Endothelial cell of umbilical vein (primary cell): ENCODE measurements around the gene SERPINA1. TPM values are rescaled to one million over a fixed set of nuclear protein-coding genes. Genes with fewer than 3 reads are reported as not detected.

ENCODE experiments used
- BruUV-seq: library from RNA; stranded (reverse); fragments of 400-500 nt; replicated peaks from 2 replicates; lab custom pipeline; 2021; lab: Mats Ljungman, UMichigan
- CTCF ChIA-PET: fragments of 300-600, 350-600 bp; sonication (Branson Sonifier 250); formaldehyde crosslinking; loops from one replicate; lab custom pipeline; 2021; ENCODE audit warnings: antibody characterized with exemption, inconsistent platforms; lab: Charles Lee
- POLR2A ChIA-PET: fragments of 300-600, 350-600 bp; sonication (Branson Sonifier 250); formaldehyde crosslinking; loops from one replicate; lab custom pipeline; 2021; ENCODE audit warnings: antibody characterized with exemption, inconsistent platforms; lab: Charles Lee
- DNase-seq: peaks from one replicate; pipeline ENCODE4 v3.0.0-alpha.2; 2011; ENCODE audit warnings: low read depth, low spot score
- FAIRE-seq: peaks from 2 replicates; lab custom pipeline; 2011; peaks lifted over from hg19 to GRCh38; lab: Jason Lieb, UNC
- H2AFZ ChIP-seq: 2 replicates; pipeline ENCODE4 v1.6.0; 2012; ENCODE audit warnings: low read depth, low read length, control low read depth, inconsistent platforms
- H3K27ac ChIP-seq: 2 replicates; pipeline ENCODE4 v1.5.1; 2011; ENCODE audit warnings: low read depth, mild to moderate bottlenecking, control low read depth, low read length, moderate library complexity; ENCODE audit not compliant: insufficient read depth
- H3K27me3 ChIP-seq, 2 experiments: 2 replicates each; pipeline versions ENCODE4 v1.6.0 to v1.6.1; 2011; ENCODE audit warnings: low read length in 2 of 2, mixed read lengths in 1 of 2; ENCODE audit not compliant: control insufficient read depth in 2 of 2, insufficient read depth in 2 of 2
- H3K36me3 ChIP-seq, 2 experiments: 2 replicates in 1 of 2; 3 replicates in 1 of 2; pipeline ENCODE4 v1.5.1; 2011; ENCODE audit warnings: low read length in 2 of 2, mild to moderate bottlenecking in 1 of 2, moderate library complexity in 1 of 2; ENCODE audit not compliant: control insufficient read depth in 2 of 2, insufficient read depth in 2 of 2; ENCODE audit errors: extremely low read depth in 1 of 2
- H3K4me1 ChIP-seq: 3 replicates; pipeline ENCODE4 v1.5.1; 2011; ENCODE audit warnings: mild to moderate bottlenecking, low read length; ENCODE audit not compliant: control insufficient read depth, insufficient read depth; ENCODE audit errors: extremely low read depth
- H3K4me2 ChIP-seq: 2 replicates; pipeline ENCODE4 v1.6.1; 2011; ENCODE audit warnings: low read length, control low read depth, mixed read lengths; ENCODE audit not compliant: insufficient read depth
- H3K4me3 ChIP-seq, 3 experiments: fragments of 200-600 bp in 1 of 3; sonication (generic), shearing (Covaris generic) in 1 of 3; replicated peaks in 1 of 3; 2 replicates each; pipeline ENCODE4 v1.5.1; 2011 to 2016; ENCODE audit warnings: control low read depth in 3 of 3, low read length in 3 of 3, mild to moderate bottlenecking in 2 of 3, inconsistent platforms in 1 of 3, low read depth in 1 of 3, moderate library complexity in 1 of 3; ENCODE audit not compliant: insufficient read depth in 1 of 3
- H3K79me2 ChIP-seq: 2 replicates; pipeline ENCODE4 v1.6.0; 2012; ENCODE audit warnings: low read length, inconsistent platforms; ENCODE audit not compliant: control insufficient read depth, insufficient read depth
- H3K9ac ChIP-seq: replicated peaks from 2 replicates; pipeline ENCODE3; 2011; ENCODE audit warnings: low read length, control low read depth; ENCODE audit not compliant: insufficient read depth; ENCODE audit errors: extremely low read depth
- H3K9me1 ChIP-seq: replicated peaks from 3 replicates; pipeline ENCODE4 v1.6.0; 2011; ENCODE audit warnings: mild to moderate bottlenecking, low read length; ENCODE audit not compliant: control insufficient read depth, insufficient read depth; ENCODE audit errors: extremely low read depth
- H3K9me3 ChIP-seq: replicated peaks from 2 replicates; pipeline ENCODE4 v1.5.1; 2012; ENCODE audit warnings: low read length, inconsistent platforms; ENCODE audit not compliant: control insufficient read depth, insufficient read depth
- H4K20me1 ChIP-seq: replicated peaks from 2 replicates; pipeline ENCODE3; 2011; ENCODE audit warnings: mild to moderate bottlenecking, low read length; ENCODE audit not compliant: control insufficient read depth, insufficient read depth; ENCODE audit errors: extremely low read depth
- EZH2 ChIP-seq: IDR thresholded peaks from 2 replicates; pipeline ENCODE4 v1.6.1; 2012; ENCODE audit warnings: borderline replicate concordance, low read depth, mild to moderate bottlenecking, moderate library complexity, low read length, inconsistent platforms; ENCODE audit not compliant: severe bottlenecking
- FOS ChIP-seq: IDR thresholded peaks from 2 replicates; pipeline ENCODE4 v1.6.1; 2011; ENCODE audit warnings: mild to moderate bottlenecking, low read length, moderate library complexity, borderline replicate concordance; ENCODE audit not compliant: insufficient read depth
- GATA2 ChIP-seq: IDR thresholded peaks from 2 replicates; pipeline ENCODE4 v1.7.0; 2011; ENCODE audit warnings: low read depth, mild to moderate bottlenecking, moderate library complexity, mixed read lengths, low read length; ENCODE audit not compliant: insufficient read length, insufficient read depth
- JUN ChIP-seq: IDR thresholded peaks from 2 replicates; pipeline ENCODE4 v1.6.1; 2011; ENCODE audit warnings: borderline replicate concordance, low read depth; ENCODE audit not compliant: insufficient read length, insufficient read depth
- MYC ChIP-seq: IDR thresholded peaks from one replicate; pipeline ENCODE4 v1.6.1; 2011; ENCODE audit warnings: mild to moderate bottlenecking, low read depth, low read length
- POLR2A ChIP-seq: IDR thresholded peaks from 2 replicates; pipeline ENCODE4 v1.6.1; 2012; ENCODE audit warnings: low read depth, mild to moderate bottlenecking, control low read depth, low read length
- POLR2AphosphoS5 ChIP-seq: IDR thresholded peaks from 2 replicates; pipeline ENCODE4 v1.6.1; 2012; ENCODE audit warnings: low read depth, mild to moderate bottlenecking, control low read depth, low read length, moderate library complexity; ENCODE audit not compliant: insufficient read depth
- dilution Hi-C: fragments of 300-500 bp; cut with MboI; formaldehyde crosslinking; loops from one replicate; pipeline ENCODE4 v1.15.0; 2019; ENCODE audit warnings: low sequenced_read_pairs; ENCODE audit not compliant: extremely low pct_ligation_motif_present
- intact Hi-C: fragments of 100-400 bp; cut with micrococcal nuclease; formaldehyde crosslinking; loops from one replicate; pipeline ENCODE4 v1.10.0; 2022
- polyA plus RNA-seq, 4 experiments: library from polyadenylated mRNA; depleted of rRNA in 3 of 4; stranded (reverse) in 3 of 4; unstranded in 1 of 4; fragments of >200 nt; gene quantifications; 2 replicates each; pipeline versions ENCODE4 v1.2.1 to v1.2.3, GENCODE V29; 2011 to 2012; ENCODE audit warnings: missing spikeins in 1 of 4
- total RNA-seq: library from RNA; stranded (reverse); gene quantifications from 2 replicates; pipeline ENCODE4 v1.2.3, GENCODE V29; 2021
- TF ChIP-seq, protein P1 (sequence below), 2 donors: IDR thresholded peaks; 1 replicate in 1 of 2; 2 replicates in 1 of 2; pipeline ENCODE4 v1.5.1; 2011; ENCODE audit warnings: low read length in 2 of 2, mild to moderate bottlenecking in 2 of 2, moderate library complexity in 2 of 2, control low read depth in 1 of 2, inconsistent platforms in 1 of 2, low read depth in 1 of 2; ENCODE audit not compliant: insufficient read depth in 1 of 2; ENCODE audit errors: extremely low read depth in 1 of 2
- TF ChIP-seq, protein P2 (sequence below): IDR thresholded peaks from 2 replicates; pipeline ENCODE4 v1.6.1; 2011; ENCODE audit not compliant: insufficient read depth, insufficient read length

SERPINA1 gene
- total and polyA plus RNA-seq, 2 donors (not counting 3 experiments of a cell fraction or from before 2014, with no cell fraction given) = not detected

DNA sequence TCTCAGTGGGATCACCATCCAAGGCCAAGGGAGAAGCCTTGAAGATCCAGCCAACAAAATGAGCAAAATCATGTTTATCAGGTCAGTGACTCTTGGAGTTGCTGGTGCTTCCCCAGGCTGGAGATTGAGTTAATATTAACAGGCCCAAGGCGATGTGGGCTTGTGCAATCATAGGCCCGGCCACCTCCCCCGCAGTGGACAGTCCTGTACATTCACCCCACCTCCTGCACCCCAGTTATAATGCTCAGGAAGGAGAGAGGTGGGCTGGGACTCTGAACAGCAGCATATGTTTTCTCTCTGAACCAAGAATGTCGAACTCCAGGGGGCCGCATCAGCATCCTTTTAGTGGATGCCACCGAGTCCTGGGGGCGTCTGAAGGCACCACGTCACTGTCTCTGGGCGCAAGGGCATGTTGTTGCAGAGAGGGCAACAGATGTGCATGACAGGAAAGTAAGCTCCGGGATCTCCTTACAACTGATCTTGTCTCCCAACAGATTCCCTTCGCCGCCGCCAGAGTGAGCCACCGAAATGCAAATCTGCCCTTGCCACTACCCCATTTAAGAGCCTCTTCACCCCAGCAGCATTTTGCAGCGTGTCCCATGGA is 33.1 kb downstream of the SERPINA1 start:
- no peak overlapping the region for H3K27ac ChIP-seq
- no peak for FAIRE-seq
- no peaks in the 10 kb centered on the region for H3K9me3 ChIP-seq
- TF ChIP-seq POLR2A = no peak
- no peak for TF ChIP-seq MYC
- TF ChIP-seq, protein P1, sequence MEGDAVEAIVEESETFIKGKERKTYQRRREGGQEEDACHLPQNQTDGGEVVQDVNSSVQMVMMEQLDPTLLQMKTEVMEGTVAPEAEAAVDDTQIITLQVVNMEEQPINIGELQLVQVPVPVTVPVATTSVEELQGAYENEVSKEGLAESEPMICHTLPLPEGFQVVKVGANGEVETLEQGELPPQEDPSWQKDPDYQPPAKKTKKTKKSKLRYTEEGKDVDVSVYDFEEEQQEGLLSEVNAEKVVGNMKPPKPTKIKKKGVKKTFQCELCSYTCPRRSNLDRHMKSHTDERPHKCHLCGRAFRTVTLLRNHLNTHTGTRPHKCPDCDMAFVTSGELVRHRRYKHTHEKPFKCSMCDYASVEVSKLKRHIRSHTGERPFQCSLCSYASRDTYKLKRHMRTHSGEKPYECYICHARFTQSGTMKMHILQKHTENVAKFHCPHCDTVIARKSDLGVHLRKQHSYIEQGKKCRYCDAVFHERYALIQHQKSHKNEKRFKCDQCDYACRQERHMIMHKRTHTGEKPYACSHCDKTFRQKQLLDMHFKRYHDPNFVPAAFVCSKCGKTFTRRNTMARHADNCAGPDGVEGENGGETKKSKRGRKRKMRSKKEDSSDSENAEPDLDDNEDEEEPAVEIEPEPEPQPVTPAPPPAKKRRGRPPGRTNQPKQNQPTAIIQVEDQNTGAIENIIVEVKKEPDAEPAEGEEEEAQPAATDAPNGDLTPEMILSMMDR (IDR thresholded peaks at IDR 0.05; ENCODE audit: extremely low read depth in 1 of 2, insufficient read depth in 1 of 2, low read depth in 1 of 2, low read length in 2 of 2) = no peak
- TF ChIP-seq JUN = no peak
- no peak for TF ChIP-seq FOS
- TF ChIP-seq EZH2 = no peak
- TF ChIP-seq, protein P2, sequence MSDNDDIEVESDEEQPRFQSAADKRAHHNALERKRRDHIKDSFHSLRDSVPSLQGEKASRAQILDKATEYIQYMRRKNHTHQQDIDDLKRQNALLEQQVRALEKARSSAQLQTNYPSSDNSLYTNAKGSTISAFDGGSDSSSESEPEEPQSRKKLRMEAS = no peak
- no peak for TF ChIP-seq POLR2AphosphoS5
- no peak for TF ChIP-seq GATA2
- no peaks in the 10 kb centered on the region for H4K20me1 ChIP-seq
- dilution Hi-C loops = no loop called here
- ChIA-PET POLR2A (no interaction called here), CTCF (no interaction called here)
- no peak overlapping the region for H2AFZ ChIP-seq
- no peaks in the 10 kb centered on the region for H3K36me3 ChIP-seq
- H3K4me3 ChIP-seq = no peak overlapping the region
- no TSS peak for BruUV-seq
- no peaks in the 10 kb centered on the region for H3K9me1 ChIP-seq
- H3K9ac ChIP-seq = no peak overlapping the region
- no peak for DNase-seq
- no peaks in the 10 kb centered on the region for H3K4me1 ChIP-seq
- H3K27me3 ChIP-seq = no peaks in the 10 kb centered on the region
- H3K4me2 ChIP-seq = no peak overlapping the region
- H3K79me2 ChIP-seq = no peaks in the 10 kb centered on the region
- intact Hi-C loops = no loop called here
